HG02973 (cell line): ENCODE results near the gene PIGL.
"Not testable (repeated sequence)": the region's sequence is repeated elsewhere in the genome, so short reads cannot be mapped to it uniquely, and the experiment has no call there.

Experiments
- ATAC-seq: cut with Tn5 transposase; IDR thresholded peaks from one replicate; pipeline ENCODE4 v1.9.1; 2021; ENCODE audit warnings: moderate library complexity; ENCODE audit not compliant: unreplicated experiment

The PIGL gene

DNA sequence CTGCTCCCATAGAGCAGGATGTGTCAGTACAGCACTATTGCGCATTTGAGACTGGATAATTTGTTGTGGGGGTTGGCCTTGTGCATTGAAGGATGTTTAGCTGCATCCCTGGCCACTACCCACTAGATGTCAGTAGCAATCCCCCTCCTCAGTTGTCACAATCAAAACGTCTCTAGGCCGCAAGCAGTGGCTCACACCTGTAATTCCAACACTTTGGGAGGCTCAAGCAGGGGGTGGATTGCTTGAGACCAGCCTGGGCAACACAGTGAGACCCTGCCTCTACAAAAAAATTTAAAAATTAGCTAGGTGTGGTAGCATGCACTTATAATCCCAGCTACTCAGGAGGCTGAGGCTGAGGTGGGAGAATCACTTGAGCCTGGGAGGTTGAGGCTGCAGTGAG is 87.8 kb downstream of the PIGL start:
- no peak for ATAC-seq

DNA sequence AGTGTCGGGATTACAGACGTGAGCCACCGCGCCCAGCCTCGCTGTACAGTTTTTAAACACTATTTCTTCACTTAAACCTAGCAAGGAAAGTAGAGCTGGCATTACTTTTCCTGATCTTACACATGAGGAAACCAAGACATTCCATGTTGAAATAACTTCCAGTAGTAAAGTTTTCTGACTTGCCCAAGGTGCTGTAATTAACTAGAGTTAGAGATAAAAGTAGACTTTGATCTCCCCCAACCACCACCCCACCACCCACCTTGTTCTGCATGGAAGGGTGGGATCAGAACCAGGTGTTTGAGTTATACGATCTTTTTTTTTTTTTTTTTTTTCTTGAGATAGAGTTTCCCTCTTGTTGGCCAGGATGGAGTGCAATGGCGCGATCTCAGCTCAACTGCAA is 89.2 kb downstream of the PIGL start:
- no peak for ATAC-seq

DNA sequence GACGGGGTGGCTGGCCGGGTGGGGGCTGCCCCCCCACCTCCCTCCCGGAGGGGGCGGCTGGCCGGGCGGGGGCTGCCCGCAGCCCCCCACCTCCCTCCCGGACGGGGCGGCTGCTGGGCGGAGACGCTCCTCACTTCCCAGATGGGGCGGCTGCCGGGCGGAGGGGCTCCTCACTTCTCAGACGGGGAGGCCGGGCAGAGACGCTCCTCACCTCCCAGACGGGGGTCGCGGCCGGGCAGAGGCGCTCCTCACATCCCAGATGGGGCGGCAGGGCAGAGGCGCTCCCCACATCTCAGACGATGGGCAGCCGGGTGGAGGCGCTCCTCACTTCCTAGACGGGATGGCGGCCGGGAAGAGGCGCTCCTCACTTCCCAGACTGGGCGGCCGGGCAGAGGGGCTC is 95.1 kb downstream of the PIGL start:
- ATAC-seq = not testable (repeated sequence)

DNA sequence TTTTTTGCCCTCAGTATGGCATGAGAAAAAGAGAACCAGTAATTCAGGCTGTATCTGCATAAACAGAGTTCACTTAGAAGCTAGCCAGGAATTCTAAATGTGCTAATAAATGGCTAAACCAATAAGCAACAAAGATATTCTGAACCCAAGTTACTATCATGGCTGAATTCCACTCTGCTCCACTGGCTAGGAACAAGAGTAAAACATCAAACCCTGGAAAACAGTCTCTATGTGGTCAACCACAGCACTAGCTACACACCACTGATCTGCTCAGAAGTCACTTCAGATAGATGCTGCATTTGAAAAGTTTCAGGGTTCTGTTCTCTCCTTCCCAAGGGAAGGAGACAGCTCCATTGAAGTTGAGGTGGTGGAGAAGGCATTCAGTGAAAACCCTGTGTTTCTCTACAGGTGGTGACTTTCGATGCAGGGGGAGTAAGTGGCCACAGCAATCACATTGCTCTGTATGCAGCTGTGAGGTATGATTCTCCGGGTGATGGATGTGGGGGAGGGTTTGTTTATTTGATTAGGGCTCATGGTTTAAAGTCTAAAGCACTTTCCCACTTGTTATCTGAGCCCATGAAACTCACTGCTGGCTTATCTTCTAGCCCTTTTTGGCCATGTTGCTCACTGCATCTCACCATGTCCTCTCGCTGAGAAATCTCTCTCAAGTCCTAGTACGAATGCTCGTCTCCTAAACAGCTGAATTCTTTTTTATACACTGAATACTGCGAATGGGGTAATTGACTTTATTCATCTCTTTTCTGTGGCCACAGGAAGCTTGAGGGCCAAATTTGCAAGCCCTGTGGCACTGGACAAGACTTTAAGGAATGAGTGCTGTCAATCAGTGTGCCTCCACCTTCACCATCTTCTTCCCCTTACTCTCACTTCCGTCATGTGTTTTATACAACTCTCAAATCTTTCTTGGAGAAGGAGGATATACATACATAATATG is 96.4 kb downstream of the PIGL start:
- no peak for ATAC-seq

DNA sequence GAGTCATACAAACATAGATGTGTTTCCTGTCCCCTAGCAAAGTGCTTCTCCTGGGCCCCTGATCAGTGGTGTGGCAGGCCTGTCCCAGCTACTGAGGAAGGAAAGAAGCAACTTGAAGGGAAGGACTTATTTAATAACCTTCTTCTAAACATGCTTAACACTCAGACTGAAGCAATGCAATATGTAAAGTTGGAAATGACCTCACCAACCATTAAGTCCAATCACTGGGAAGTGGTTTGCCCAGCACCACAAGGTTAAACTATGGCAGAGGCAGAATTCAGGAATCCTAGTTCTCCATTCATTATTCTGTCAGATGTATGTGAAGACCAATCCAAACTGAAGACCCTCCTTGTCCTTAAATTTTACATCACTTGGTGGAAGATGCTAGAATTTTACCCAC is 97.2 kb downstream of the PIGL start:
- ATAC-seq = no peak

DNA sequence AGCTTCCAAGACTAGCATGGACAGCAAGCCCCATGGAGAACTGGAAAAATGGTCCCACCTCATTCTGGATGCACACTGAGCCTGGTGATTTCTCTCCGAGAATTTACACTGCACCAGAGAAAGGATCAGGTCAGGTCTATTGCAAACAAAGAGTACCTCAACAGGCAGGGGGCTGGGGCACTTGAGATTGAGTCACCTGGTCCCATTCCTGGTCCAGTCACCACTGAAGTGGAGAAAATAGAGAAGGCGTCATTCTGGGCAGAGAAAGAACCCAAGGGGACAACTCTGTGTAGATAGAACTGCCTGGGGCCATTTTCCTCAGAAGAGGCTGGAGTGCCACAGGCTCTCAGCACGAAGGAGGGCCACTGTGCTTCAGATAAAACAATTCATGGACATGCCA is 97.8 kb downstream of the PIGL start:
- ATAC-seq = no peak

DNA sequence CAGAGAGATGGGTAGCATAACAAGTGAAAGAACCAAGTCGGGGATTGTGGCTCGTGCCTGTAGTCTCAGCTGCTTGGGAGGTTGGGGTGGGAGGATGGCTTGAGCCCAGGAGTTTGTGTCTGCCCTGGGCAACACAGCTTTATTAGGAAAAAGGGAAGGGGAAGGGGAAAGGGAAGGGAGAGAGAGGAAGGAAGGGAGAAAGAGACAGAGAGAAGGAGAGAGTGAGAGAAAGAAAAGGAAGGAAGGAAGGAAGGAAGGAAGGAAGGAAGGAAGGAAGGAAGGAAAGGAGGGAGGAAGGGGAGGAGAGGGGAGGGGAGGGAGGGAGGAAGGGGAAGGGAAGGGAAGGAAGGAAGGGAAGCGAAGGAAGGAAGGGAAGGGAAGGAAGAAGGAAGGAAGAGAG is 103.0 kb downstream of the PIGL start:
- ATAC-seq = no peak

DNA sequence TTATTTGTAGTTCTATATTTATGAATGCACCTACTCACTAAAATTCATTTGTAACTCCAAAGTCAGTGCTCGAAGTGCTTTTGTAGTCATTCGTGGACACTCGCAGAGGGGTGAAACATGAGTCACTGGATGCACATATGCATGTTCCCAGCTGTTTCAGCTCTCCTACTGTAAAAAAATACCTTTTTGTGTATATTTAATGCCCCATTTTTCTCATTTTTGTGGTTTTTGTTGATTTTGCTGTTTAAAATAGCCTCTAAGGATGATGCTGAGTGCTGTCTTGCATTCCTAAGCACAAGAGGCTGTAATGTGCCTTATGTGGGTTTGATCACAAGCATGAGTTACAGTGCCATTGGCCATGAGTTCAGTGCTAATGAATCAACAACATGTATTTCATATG is 105.6 kb downstream of the PIGL start:
- no peak for ATAC-seq

DNA sequence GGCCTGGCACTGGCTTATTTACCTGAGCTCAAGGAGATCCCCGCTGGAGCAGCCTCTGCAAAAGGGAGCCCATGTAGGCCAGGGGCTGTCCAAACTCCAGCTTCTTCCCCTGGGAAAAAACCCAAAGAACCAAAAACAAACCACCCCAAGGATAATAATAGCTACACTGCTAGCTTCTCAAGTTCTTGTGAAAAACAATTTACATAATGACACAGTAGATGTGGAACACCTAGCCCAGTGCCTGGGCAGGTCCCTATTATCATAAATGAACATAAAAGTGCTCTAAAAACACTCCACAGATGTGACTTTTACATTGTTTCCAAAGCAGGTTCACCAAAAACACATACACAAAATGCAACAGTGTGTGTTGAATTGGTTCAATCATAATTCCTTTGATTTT is 109.0 kb downstream of the PIGL start:
- ATAC-seq = no peak

DNA sequence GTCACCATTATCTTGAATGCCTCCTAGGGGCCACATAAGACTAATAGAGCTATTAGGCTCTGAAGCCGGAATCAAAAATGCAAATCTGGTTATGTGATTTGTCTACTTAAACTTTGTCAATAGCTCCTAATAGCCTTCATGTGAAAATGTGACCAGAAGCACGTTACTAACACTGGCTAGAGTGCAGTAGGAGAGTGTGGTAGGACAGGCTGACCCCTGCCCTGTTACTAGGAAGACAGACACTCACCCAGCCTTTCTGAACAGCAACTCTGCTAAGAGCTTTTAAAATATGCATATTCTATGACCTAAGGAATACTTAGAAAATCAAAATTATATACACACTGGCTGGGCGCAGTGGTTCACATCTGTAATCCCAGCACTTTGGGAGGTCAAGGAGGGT is 110.0 kb downstream of the PIGL start:
- ATAC-seq = no peak

DNA sequence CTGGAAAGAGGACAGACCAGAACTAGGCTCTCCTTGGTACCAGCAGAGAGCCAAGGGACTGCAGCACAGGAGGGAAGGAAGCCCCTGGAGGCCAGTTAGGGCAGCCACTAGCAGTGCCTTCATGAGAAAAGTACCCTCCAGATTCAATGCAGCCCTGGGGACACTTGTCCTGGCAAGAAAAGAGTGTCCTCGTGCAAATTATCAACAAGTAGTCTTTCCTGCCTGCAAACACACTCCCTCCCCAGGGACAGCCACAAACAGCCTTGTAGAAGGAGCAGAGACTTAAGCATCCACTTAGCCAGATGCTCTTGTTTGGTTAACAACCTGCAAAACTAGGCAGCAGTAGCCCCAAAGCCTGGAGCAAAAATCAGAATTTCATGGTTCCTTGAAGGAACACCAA is 112.0 kb downstream of the PIGL start:
- ATAC-seq = no peak

DNA sequence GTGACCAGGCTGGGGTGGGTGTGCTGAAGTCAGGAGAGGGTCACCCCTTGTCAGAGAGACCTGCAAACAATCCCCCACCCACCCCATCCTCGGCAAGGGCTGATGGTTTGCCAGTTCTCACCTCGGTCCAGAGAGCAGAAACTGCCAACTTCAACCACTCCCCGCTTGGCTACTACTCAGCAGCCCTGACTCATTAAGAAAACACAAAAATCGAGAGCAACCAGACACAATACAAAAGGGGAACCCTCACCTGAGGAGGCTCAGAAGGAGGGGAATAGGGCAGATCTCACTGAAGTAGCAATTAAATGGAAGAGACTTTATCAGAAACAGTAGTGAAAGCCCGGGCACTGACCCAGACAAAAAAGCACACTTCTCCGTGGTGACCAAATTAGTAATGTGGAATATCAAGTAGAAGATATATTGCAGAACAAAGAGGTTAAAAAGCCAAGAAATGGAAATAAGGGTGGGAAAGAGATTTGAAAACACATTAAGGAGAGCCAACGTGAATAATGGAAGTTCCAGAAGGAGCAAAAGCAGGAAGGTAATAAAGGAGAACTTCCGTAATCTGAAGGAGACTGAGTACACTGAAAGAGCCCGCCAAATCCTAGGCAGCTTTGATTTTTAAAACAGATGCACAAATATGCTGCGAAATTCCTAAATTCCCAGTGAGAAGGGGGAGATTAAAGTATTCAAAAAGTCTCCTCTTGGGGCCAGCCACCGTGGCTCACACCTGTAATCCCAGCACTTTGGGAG is 112.7 kb downstream of the PIGL start:
- no peak for ATAC-seq

DNA sequence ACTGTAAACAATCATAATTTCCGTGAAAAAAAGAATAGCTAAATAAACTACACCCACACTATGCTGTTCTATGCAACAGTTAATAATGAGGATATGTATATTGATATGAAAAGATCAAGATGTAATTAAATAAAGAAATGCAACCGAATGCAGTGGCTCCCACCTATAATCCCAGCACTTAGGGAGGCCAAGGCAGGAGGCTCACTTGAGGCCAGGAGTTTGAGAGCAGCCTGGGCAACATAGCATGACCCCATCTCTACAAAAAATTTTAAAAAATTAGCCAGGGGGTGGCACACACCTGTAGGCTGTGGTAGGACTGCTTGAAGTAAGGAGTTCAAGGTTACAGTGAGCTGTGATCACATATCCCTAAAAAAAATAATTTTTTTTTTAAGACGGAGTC is 121.4 kb downstream of the PIGL start:
- no peak for ATAC-seq

DNA sequence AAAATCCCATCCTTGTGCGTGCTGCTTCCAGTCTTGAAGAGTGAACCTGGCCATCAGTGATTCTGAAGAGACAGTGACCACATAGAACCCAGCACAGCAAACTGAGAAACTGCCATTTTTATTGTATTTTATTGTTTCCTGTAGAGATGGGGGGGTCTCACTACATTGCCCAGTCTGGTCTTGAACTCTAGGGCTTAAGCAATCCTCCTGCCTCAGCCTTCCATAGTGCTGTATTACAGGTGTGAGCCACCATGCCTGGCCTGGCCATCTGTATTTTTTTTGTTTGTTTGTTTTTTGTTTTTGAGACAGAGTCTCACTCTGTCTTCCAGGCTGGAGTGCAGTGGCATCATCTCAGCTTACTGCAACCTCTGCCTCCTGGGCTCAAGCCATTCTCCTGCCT is 122.4 kb downstream of the PIGL start:
- no peak for ATAC-seq

DNA sequence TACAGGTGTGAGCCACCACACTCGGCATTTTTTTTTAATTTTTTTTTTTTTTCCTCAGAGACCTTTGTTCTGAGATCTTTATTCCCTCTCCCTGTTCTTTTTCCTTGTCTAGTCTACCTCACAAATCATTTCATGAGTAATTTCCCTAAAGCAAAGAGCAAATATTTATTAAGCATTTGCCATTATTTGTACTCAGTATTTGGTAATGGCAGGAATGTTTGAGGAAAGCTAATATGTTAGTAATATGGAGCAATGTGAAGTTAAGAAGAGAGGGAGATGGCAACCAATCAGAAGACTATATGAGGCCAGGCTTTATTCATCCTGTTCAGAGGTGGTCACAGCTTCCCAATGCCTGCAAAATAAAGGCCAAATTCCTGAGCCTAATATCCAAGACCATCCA is 122.9 kb downstream of the PIGL start:
- ATAC-seq = no peak

DNA sequence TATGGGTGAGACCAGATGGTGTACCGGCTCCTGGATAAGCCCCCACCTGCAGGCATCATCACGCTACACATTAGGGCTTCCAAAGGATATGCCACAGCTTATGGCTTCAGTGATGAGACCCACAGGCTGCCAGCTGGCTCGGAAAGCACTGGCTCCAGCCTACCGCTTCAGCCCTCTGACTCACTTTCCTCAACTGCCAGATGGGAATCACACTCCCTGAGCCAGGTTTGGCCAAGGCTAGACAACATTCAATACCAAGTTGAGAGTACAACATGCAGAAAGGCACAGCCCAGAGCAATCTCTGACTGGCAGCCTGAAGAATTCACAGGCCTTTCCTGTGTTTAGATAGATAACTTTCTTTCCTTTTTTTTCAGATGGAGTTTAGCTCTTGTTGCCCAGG is 126.0 kb downstream of the PIGL start:
- no peak for ATAC-seq

DNA sequence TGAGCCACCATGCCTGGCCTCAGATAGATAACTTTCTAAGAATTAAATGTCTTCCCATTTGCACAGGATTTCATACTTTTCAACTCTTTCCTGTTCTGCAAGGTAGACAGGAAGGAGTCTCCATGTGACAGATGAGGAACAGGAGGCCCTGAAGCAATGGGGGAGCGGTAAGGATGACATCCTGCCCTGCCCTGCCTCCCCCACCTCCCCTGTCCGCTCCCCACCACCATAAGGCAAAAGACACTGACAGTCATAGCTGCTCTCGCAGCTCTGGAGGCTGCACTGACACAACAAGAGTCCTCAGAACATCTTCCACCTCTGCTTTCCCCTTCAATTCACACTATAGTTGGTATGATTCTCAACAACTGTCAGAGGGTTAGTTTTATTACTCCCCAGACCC is 126.6 kb downstream of the PIGL start:
- no peak for ATAC-seq

DNA sequence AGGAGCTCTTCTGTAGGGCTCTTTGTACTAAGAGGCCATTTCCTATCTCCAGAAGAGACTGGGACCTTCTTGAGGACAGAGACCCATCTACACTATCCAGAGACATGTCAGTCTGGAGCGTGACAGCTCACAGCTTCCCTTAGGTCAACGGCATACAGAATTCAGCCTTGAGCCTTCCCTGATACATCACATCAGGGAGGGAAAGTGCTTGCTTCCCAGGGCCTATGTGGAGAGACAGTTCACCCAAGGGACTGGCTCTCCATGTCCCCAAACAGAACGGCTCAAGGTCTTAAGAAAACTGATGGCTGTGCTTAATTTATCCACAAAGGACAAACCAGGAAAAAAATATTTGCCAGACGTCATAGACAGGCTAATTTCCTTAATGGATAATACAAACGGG is 128.6 kb downstream of the PIGL start:
- no peak for ATAC-seq

DNA sequence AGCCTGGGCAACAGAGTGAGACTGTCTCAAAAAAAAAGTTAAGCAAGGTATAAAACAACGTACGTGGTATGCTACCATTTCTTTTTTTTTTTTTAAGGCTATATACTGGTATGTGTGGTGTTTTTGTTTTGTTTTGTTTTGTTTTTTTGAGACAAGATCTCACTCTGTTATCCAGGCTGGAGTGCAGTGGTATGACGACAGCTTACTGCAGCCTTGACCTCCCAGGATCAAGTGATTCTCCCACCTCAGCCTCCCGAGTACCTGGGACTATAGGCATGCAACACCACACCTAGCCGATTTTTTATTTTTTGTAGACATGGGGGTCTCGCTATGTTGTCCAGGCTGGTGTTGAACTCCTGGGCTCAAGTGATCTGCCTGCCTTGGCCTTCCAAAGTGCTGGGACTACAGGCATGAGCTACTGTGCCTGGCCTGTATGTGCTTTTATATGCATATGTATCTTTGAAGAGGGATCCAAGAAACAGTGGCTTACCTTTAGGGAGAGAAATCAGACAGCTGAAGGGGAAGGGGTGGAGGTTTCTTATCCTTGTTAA is 129.8 kb downstream of the PIGL start:
- no peak for ATAC-seq

DNA sequence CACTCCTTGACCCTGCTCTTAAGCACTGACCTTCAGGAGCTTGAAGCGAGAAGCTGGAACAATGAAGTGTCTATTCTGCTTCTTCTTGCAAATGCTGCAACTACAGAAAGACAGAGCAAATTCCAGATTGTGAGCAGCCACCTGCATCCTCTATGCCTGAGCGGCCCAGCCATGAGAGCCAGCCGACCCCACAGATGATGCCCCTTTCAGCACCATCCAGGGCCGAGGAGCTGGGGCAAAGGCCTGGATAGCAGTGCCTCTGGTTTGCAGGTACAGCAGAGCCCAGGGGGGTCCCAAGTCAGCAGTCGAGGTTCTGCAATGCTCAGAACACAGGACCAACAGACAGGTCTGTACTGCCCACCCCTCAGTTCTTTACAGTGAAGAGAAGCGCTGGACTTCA is 131.6 kb downstream of the PIGL start:
- ATAC-seq = no peak

DNA sequence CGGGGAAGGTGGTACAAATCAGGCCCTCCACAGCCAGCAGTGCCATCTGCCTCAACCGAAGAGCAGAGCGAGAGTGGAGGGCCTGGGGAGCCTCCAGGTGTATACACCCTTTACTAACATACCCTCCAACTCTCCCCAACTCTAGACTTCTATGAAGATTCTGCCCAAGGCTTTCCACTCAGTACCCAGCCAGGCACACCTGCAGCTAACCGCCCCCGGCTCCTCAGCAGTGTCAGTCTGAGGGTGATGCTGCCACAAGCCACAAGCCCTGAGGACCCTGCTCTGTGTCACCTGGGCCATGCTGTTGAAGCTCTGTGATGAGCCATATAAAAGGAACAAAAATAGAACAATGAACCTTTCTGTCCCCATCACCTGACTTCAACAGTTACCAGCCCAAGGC is 132.4 kb downstream of the PIGL start:
- ATAC-seq = no peak

DNA sequence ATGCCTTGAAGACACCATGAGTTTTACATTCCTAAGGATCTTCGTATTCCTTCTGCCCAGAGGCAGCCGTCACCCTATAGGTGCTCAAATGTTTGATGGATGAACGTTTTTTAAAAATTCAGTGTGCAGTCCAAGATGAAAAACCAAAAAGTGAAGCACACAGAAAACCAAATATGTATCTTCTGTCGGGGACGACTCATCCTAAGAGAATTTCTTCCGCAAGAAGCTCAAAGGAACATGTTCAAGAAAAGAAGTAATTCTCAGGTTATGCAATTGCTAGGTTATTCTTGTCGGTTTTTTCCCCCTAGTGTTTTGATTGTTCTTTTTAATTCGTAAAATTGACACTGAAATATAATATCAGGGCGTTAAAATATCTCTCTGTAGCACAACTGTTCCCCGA is 134.8 kb downstream of the PIGL start:
- no peak for ATAC-seq
